ENCODE results near the gene SERPINA7. TPM values are rescaled to one million over a fixed set of nuclear protein-coding genes. Genes with fewer than 3 reads are reported as not detected.
A peak's percentile ranks its signal among the peaks of the same experiment; 100 is the strongest.

Gene SERPINA7
- total RNA-seq, 4 donors from 2014 or later, result not detected

DNA sequence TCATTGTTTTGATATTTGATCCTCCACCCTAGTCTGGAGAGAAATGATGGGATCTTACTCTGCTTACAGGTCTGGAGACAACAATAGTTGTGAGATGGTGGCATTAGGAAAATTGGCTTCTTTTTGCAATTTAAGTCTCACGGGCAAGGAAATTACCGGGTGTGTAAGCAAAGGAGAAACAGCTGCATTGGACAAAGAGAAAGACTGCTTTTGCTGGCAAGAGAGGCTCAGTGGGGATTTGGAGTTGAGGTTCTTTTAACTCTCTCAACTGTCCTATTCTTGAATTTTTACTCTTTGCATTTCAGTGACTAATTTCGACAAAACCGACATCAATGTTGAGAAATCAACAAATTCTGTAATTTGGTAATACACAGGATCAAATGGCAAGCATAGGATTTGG is 2.3 kb upstream of the SERPINA7 start:
- H3K4me3 ChIP-seq, result no peak overlapping the region
- 73% methylated on average over 4 of the region's 4 CpGs for WGBS, 2 donors (ENCODE audit: low coverage in 1 of 2)
- no peak for DNase-seq
- in situ Hi-C loops (cut with MboI; ENCODE audit: low pct_ligation_motif_present in 1 of 4, low pct_unique_long_range_greater_than_20kb in 1 of 4, low sequenced_read_pairs in 3 of 4), result no loop called here
- H3K27me3 ChIP-seq, result no peaks in the 10 kb centered on the region
- no peaks in the 10 kb centered on the region for H3K9me3 ChIP-seq
- intact Hi-C loops (cut with DNase I; ENCODE audit: low total_unique reads), result no loop called here
- H3K4me1 ChIP-seq, result no peaks in the 10 kb centered on the region
- H3K27ac ChIP-seq, result no peak overlapping the region
- TF ChIP-seq, protein P1, sequence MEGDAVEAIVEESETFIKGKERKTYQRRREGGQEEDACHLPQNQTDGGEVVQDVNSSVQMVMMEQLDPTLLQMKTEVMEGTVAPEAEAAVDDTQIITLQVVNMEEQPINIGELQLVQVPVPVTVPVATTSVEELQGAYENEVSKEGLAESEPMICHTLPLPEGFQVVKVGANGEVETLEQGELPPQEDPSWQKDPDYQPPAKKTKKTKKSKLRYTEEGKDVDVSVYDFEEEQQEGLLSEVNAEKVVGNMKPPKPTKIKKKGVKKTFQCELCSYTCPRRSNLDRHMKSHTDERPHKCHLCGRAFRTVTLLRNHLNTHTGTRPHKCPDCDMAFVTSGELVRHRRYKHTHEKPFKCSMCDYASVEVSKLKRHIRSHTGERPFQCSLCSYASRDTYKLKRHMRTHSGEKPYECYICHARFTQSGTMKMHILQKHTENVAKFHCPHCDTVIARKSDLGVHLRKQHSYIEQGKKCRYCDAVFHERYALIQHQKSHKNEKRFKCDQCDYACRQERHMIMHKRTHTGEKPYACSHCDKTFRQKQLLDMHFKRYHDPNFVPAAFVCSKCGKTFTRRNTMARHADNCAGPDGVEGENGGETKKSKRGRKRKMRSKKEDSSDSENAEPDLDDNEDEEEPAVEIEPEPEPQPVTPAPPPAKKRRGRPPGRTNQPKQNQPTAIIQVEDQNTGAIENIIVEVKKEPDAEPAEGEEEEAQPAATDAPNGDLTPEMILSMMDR (IDR thresholded peaks at IDR 0.05), result no peak
- no peak for TF ChIP-seq POLR2AphosphoS5 (IDR thresholded peaks at IDR 0.05)
- H3K36me3 ChIP-seq, result no peaks in the 10 kb centered on the region

DNA sequence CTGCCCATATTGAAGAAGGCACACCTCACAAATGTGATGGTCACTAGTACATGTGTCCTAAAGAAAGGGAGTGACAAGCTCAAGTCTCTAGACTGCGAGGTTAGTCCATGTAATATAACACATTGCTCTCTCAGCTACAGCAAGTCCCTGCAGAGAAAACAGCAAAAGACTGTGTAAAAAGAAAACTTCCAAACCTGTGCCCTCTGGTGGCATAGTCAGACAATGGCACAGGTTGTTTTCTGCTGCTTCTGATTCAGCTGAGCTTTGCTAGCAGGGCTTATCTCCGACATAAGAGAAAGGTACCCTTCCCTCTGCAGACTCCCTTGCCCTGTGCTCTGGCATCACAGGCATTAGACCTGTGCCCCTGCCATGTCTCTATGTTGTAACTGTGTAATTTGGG is 1.4 kb upstream of the SERPINA7 start:
- Histone ChIP-seq H3K4me1 (no peaks in the 10 kb centered on the region), H3K27me3 (no peaks in the 10 kb centered on the region), H3K9me3 (no peaks in the 10 kb centered on the region), H3K27ac (no peak overlapping the region), H3K36me3 (no peaks in the 10 kb centered on the region), H3K4me3 (no peak overlapping the region)
- WGBS, 2 donors (ENCODE audit: low coverage in 1 of 2), result 27 to 50% methylated on average over 1 to 2 of the region's 2 CpGs
- TF ChIP-seq, protein P1 (IDR thresholded peaks at IDR 0.05), result peak in 4 of 5 experiments; percentile 30 to 32 (median 30)
- no peak for TF ChIP-seq POLR2A (IDR thresholded peaks at IDR 0.05)
- in situ Hi-C loops (cut with MboI; ENCODE audit: low pct_ligation_motif_present in 1 of 4, low pct_unique_long_range_greater_than_20kb in 1 of 4, low sequenced_read_pairs in 3 of 4), result no loop called here
- no peak for DNase-seq
- intact Hi-C loops (cut with DNase I; ENCODE audit: low total_unique reads), result no loop called here

DNA sequence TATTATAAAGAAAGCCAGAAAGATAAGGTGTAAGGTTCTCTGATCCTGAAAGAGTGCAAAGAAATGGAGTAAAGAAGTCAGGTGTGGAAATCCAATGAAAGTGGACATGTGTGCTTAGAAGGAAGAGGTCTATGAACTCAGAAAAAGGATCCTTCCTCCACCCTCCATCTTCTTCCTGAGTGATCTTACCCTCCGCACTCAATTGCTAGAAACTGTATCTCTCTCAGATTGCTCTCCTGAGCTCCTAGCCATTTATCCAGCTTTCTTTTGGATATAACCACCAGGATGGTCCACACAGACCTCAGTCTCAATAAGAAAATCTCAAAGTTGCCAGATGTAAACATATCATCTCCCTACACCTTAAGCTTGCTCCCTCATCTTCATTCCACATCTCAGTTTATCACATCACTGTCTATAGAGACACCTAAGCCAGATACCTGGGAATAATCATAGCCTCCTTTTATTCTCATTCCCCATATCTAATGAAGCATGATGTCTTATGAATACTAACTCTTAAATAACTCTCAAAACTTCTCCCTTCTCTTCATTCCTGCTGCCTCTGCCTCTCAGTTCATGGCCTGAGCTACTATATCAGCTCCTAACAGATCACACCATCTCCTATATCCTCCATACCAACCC is 573 bp downstream of the SERPINA7 start:
- DNase-seq, result no peak
- Histone ChIP-seq H3K4me3 (no peak overlapping the region), H3K27me3 (no peaks in the 10 kb centered on the region), H3K4me1 (no peaks in the 10 kb centered on the region), H3K9me3 (no peaks in the 10 kb centered on the region), H3K36me3 (no peaks in the 10 kb centered on the region), H3K27ac (no peak overlapping the region)
- in situ Hi-C loops (cut with MboI; ENCODE audit: low pct_ligation_motif_present in 1 of 4, low pct_unique_long_range_greater_than_20kb in 1 of 4, low sequenced_read_pairs in 3 of 4), result no loop called here
- TF ChIP-seq EP300 (IDR thresholded peaks at IDR 0.05; ENCODE audit: low read depth) (no peak), POLR2A (IDR thresholded peaks at IDR 0.05) (no peak), POLR2AphosphoS5 (IDR thresholded peaks at IDR 0.05) (no peak)
- TF ChIP-seq, protein P1 (IDR thresholded peaks at IDR 0.05), result no peak
- intact Hi-C loops (cut with DNase I; ENCODE audit: low total_unique reads), result no loop called here
- 90% methylated on average over 1 of the region's 1 CpG; no CpG with 5 or more reads in 1 of the 2 donors for WGBS, 2 donors (ENCODE audit: low coverage in 1 of 2)

DNA sequence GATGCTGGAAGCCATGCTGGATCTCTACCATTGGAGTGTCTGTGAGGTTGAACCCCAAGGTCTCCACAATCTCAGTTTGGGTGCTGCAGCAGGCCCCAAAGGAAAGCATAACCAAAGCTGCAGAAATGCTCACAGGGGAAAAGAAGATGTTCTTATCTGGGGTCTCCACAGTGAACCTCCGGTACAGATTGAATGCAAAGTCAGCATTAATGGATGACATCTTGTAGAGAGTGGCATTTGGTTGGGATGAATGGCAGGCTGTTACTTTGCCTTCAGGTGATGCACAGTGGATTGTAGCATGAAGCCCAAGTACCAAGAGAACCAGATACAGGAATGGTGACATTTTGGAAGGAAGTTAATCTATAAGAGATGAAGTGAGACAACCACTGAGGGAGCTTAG is 1.8 kb downstream of the SERPINA7 start:
- Histone ChIP-seq H3K9me3 (no peaks in the 10 kb centered on the region), H3K36me3 (no peaks in the 10 kb centered on the region), H3K4me1 (no peaks in the 10 kb centered on the region), H3K27me3 (no peaks in the 10 kb centered on the region), H3K27ac (no peak overlapping the region), H3K4me3 (no peak overlapping the region)
- TF ChIP-seq EP300 (IDR thresholded peaks at IDR 0.05; ENCODE audit: low read depth), result no peak
- TF ChIP-seq POLR2AphosphoS5 (IDR thresholded peaks at IDR 0.05), result no peak
- TF ChIP-seq, protein P1 (IDR thresholded peaks at IDR 0.05), result no peak
- no peak for TF ChIP-seq POLR2A (IDR thresholded peaks at IDR 0.05)
- in situ Hi-C loops (cut with MboI; ENCODE audit: low pct_ligation_motif_present in 1 of 4, low pct_unique_long_range_greater_than_20kb in 1 of 4, low sequenced_read_pairs in 3 of 4), result no loop called here
- 95% methylated on average over 1 of the region's 1 CpG; no CpG with 5 or more reads in 1 of the 2 donors for WGBS, 2 donors (ENCODE audit: low coverage in 1 of 2)
- intact Hi-C loops (cut with DNase I; ENCODE audit: low total_unique reads), result no loop called here
- no peak for DNase-seq

All from transverse colon (tissue), 4 donors.